ENCODE measurements around the gene COASY. TPM values are rescaled to one million over a fixed set of nuclear protein-coding genes. Genes with fewer than 3 reads are reported as not detected.
"Not testable (repeated sequence)": the region's sequence is repeated elsewhere in the genome, so short reads cannot be mapped to it uniquely, and the experiment has no call there.

The COASY gene
- total and polyA plus RNA-seq, 2 of the 4 experiments (the other 2 are of a cell fraction): 10.6 to 44.0 TPM

GRCh38 chr17:42609182-42609813 lies 47.4 kb downstream of the COASY start, which contains the start of the genes RETREG3 and TUBG1 (continued):
- TF ChIP-seq POLR2A (IDR thresholded peaks at IDR 0.05; ENCODE audit: low read depth, low read length) (peak; percentile 78), MAZ (IDR thresholded peaks at IDR 0.05; ENCODE audit: borderline replicate concordance, low read depth, low read length) (peak; percentile 97)

GRCh38 chr17:42609814-42610801 lies 48.2 kb downstream of the COASY start:
- Histone ChIP-seq H3K9ac (ENCODE audit: low read depth, low read length) (peak overlapping the region; percentile 88), H3K4me2 (ENCODE audit: low read depth, low read length) (peak overlapping the region; percentile 85), H3K36me3 (ENCODE audit: control insufficient read depth, insufficient read depth, low read length) (peaks cover 26% of the 10 kb centered on the region), H3K18ac (ENCODE audit: low read depth, low read length) (peak overlapping the region; percentile 20; the same call in 1 of the 2 replicates), H2AK9ac (replicated peaks; ENCODE audit: low read depth, low read length, poor library complexity) (peak overlapping the region; percentile 99), H2BK5ac (ENCODE audit: low read depth, low read length, poor library complexity, severe bottlenecking) (peak overlapping the region; percentile 66), H3K4me3 (ENCODE audit: insufficient read depth, low read depth, low read length) (peak overlapping the region; percentile 75), H3K27ac (ENCODE audit: insufficient read depth, low read length) (peak overlapping the region; percentile 83), H4K91ac (ENCODE audit: insufficient read depth, low read depth, low read length) (peak overlapping the region; percentile 67; the same call in 1 of the 2 replicates), H2AK5ac (ENCODE audit: low read depth, low read length) (peak overlapping the region; percentile 85), H4K20me1 (ENCODE audit: insufficient read depth, low read length) (peaks cover 35% of the 10 kb centered on the region; the same call in 1 of the 2 replicates), H3K79me1 (ENCODE audit: low read depth in 1 of 2, low read length in 2 of 2) (peaks cover 15 to 56% of the 10 kb centered on the region in 2 experiments), H2BK15ac (ENCODE audit: low read depth, low read length) (peak overlapping the region; percentile 68; the same call in 1 of the 3 replicates), H3K14ac (replicated peaks; ENCODE audit: low read depth, low read length) (peak overlapping the region; percentile 98), H3K23ac (ENCODE audit: low read depth, low read length) (peak overlapping the region; percentile 98), H2AFZ (replicated peaks; ENCODE audit: low read length, poor library complexity) (peak overlapping the region; percentile 99), H4K8ac (ENCODE audit: low read depth in 2 of 2, low read length in 2 of 2) (peak overlapping the region; percentile 57 to 68; a peak in 3 of 4 replicates), H3K56ac (ENCODE audit: extremely low read depth, insufficient read depth, low read length) (peak overlapping the region; percentile 52; the same call in 1 of the 2 replicates), H3K4ac (ENCODE audit: low read depth, low read length) (peak overlapping the region; percentile 94)
- ATAC-seq (ENCODE audit: low read depth): peak; percentile 46
- CTCF ChIA-PET: interaction anchor here (0.6 kb wide), 2 partner anchors 10 to 32 kb away, joined by 3 to 4 read pairs; no protein-coding TSS in a partner anchor
- intact Hi-C loops (cut with micrococcal nuclease): loop anchor here (2.0 to 5.0 kb wide), 3 partner anchors 33 to 69 kb away; partner anchors contain the start of genes PSMC3IP and TUBG2
- H3K9me1 ChIP-seq (ENCODE audit: insufficient read depth, low read length); H2BK120ac ChIP-seq (ENCODE audit: low read depth, low read length); H3K9me3 ChIP-seq (ENCODE audit: control insufficient read depth, insufficient read depth, low read length); H3K27me3 ChIP-seq (ENCODE audit: control insufficient read depth, insufficient read depth, low read length); H2BK20ac ChIP-seq (ENCODE audit: low read depth, low read length); dilution Hi-C loops (cut with HindIII; ENCODE audit: low sequenced_read_pairs, unreplicated experiment); DNase-seq; H3K4me1 ChIP-seq (ENCODE audit: control insufficient read depth, insufficient read depth, low read length); in situ Hi-C loops (cut with MboI; ENCODE audit: low sequenced_read_pairs); BruUV-seq (replicated peaks); H4K5ac ChIP-seq (ENCODE audit: low read depth, low read length): not testable (repeated sequence)
- 5% methylated on average over 10 of the region's 42 CpGs; no CpG with 5 or more reads in 1 of the 2 experiments for WGBS, 2 experiments (ENCODE audit: extremely low coverage in 2 of 2, insufficient read length in 1 of 2)
- POLR2A ChIA-PET (ENCODE audit: unreplicated experiment): interaction anchor here (1.0 kb wide), 3 partner anchors 8 to 751 kb away, joined by 3 to 4 read pairs (median 3); no protein-coding TSS in a partner anchor

Data from IMR-90 (cell line).